HG03159 (cell line): ENCODE measurements around the gene ZNF226.
"Not testable (repeated sequence)": the region's sequence is repeated elsewhere in the genome, so short reads cannot be mapped to it uniquely, and the experiment has no call there.

Experiments
- ATAC-seq: cut with Tn5 transposase; IDR thresholded peaks from one replicate; pipeline ENCODE4 v1.9.1; 2021; ENCODE audit warnings: mild to moderate bottlenecking, moderate library complexity; ENCODE audit not compliant: unreplicated experiment

Gene ZNF226

GRCh38 chr19:44164673-44165512, at the start of gene ZNF226:
Gene ZNF226 (plus strand): TSS chr19:44165100. CDS start chr19:44170081, 4,981 bp downstream.
- peak; percentile 87 for ATAC-seq

DNA sequence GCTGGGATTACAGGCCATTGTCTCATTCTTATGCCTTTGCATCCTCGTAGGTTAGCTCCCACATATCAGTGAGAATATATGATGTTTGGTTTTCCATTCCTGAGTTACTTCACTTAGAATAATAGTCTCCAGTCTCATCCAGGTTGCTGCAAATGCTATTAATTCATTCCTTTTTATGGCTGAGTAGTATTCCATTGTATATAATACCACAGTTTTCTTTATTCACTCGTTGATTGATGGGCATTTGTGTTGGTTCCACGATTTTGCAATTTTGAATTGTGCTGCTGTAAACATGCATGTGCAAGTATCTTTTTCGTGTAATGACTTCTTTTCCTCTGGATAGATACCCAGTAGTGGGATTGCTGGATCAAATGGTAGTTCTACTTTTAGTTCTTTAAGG, 43.7 kb upstream of the ZNF226 start:
- not testable (repeated sequence) for ATAC-seq

DNA sequence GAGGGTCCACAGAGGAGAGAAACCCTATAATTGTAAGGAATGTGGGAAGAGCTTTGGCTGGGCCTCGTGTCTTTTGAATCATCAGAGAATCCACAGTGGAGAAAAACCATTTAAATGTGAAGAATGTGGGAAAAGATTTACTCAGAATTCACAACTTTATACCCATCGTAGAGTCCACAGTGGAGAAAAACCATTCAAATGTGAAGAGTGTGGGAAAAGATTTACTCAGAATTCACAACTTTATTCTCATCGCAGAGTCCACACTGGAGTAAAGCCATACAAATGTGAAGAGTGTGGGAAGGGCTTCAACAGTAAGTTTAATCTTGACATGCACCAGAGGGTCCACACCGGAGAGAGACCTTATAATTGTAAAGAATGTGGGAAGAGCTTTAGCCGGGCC, 32.9 kb upstream of the ZNF226 start:
- no peak for ATAC-seq

GRCh38 chr19:44141191-44142058, 23.5 kb upstream of the ZNF226 start, which contains the start of gene ZNF234:
Gene ZNF234 (plus strand): TSS chr19:44141554. CDS start chr19:44144633, 3,079 bp downstream.
- ATAC-seq = peak; percentile 77

DNA sequence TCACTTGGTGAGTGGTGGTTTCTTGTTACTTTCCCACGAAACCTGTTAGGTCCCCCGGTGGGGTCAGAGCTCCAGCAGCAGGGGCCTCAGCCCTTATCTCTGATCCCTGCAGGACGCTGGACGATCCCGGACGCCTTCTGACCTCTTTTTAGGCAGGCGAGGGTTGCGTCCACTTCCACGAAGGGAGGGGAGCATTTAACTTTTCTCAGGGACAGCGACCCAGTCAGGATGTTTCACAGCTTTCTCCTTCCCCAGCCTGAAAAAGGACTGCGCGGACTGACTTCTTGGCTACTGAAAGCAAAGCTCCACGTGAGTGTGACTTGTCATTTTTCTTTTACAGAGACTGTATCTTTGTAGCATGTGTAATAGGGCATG, 22.9 kb upstream of the ZNF226 start:
- ATAC-seq = no peak

GRCh38 chr19:44149776-44150175, 15.1 kb upstream of the ZNF226 start:
- ATAC-seq = no peak

DNA sequence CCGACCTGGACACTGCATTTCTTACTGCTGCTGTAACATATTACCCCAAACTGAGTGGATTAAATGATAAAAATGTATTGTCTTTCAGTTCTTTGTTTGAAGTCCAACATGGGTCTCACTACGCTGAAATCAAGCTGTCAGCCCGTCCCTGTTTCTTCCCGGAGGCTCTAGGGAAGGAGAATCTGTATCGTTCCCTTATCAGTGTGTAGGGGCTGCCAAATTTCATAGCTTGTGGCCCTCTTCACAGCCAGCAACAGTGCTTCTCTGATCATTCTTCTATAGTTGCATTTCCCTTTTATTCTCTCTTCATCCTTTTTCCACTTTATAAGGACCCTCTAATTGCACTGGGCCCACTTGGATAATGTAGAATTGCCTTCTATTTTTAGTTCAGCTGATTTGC, 13.4 kb upstream of the ZNF226 start:
- ATAC-seq = no peak

- ATAC-seq = no peak
Observed at GRCh38 chr19:44156475-44156874, 8.4 kb upstream of the ZNF226 start.

- ATAC-seq = no peak
Observed at GRCh38 chr19:44163789-44164188, 1.1 kb upstream of the ZNF226 start.

GRCh38 chr19:44164327-44164672, 600 bp upstream of the ZNF226 start:
- ATAC-seq = peak; percentile 6

- not testable (repeated sequence) for ATAC-seq
Observed at GRCh38 chr19:44170660-44171059, 5.8 kb downstream of the ZNF226 start.

- no peak for ATAC-seq
Observed at GRCh38 chr19:44176590-44176989, 11.7 kb downstream of the ZNF226 start.

- no peak for ATAC-seq
Observed at GRCh38 chr19:44180968-44181367, 16.1 kb downstream of the ZNF226 start.

GRCh38 chr19:44182145-44182544, 17.2 kb downstream of the ZNF226 start:
- no peak for ATAC-seq

GRCh38 chr19:44190020-44190419, 25.1 kb downstream of the ZNF226 start:
- no peak for ATAC-seq

- no peak for ATAC-seq
Observed at GRCh38 chr19:44192127-44192526, 27.2 kb downstream of the ZNF226 start.

- no peak for ATAC-seq
Observed at GRCh38 chr19:44196772-44197171, 31.9 kb downstream of the ZNF226 start.

GRCh38 chr19:44202470-44202869, 37.6 kb downstream of the ZNF226 start:
- ATAC-seq = no peak

GRCh38 chr19:44202974-44203373, 38.1 kb downstream of the ZNF226 start:
- no peak for ATAC-seq

DNA sequence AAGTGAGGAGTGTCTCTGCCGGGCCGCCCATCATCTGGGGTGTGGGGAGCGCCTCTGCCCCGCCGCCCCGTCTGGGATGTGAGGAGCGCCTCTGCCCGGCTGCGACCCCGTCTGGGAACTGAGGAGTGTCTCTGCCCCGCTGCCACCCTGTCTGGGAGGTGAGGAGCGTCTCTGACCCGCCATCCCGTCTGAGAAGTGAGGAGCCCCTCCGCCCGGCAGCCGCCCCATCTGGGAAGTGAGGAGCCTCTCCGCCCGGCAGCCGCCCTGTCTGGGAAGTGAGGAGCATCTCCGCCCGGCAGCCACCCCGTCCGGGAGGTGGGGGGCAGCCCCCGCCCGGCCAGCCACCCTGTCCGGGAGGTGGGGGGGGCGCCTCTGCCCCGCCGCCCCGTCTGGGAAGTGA, 39.0 kb downstream of the ZNF226 start:
- ATAC-seq = not testable (repeated sequence)

DNA sequence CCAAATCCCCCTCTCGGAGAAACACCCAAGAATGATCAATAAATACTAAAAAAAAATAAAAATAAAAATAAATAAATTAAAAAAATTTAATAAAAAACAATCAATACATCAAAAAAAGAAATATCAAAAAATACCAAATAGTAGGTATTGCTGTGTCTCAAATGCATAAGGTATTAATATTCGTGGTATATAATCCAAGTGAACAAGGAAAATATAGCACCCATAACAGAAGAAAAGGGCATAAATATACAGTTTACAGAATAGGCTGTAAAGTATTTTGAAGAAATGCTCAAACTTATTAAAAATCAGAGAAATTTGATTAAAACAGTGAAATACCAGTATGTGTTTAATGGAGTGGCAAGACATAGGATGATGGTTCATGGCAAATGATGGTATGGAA, 39.9 kb downstream of the ZNF226 start:
- ATAC-seq = no peak
